WI38 (cell line): Measurements from ENCODE around the gene BPIFB4.

Experiments
- H3K4me3 ChIP-seq: 2 replicates; pipeline ENCODE4 v1.5.1; 2011; ENCODE audit warnings: low read depth, mild to moderate bottlenecking, control low read depth, low read length
- CTCF ChIP-seq: IDR thresholded peaks from 2 replicates; pipeline ENCODE4 v1.5.1; 2012; ENCODE audit warnings: low read depth, mild to moderate bottlenecking, control low read depth, low read length

BPIFB4 gene

DNA sequence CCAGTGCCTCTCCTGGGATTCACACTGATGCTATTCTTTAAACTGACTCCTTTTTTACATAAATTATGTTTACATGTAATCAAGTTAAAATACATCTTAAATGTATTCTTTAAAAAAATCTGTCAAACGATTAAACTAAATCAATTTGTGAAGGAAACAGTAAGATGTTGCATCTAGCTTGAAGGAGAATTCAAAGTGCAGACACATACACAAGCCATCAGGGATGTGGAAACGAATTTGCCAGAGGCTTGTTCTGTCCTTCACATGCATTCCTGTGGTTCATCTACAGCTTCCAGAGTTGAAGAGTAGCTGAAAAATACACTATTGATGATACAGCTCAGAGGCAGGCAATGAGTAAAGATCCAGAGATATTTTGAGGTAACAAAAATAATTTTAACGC is 33.0 kb upstream of the BPIFB4 start:
- H3K4me3 ChIP-seq: no peak overlapping the region
- TF ChIP-seq CTCF: no peak

DNA sequence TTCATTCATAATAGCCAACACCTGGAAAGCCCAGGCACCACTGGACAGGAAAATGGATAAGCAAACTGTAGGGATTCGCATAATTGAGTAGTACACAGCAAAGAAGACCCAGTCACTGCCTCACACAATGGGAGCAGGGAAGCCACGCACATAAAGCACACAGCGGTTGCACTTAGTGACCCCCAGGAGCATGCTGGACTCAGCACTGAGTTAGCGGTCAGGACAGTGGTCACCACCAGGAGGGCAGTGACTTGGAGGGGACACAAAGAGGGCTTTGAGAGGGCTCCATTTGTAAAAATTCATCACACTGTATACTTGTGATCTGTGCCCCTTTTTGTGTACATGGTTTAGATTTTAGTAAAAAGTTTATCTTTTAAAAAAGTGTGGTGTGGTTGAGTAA is 28.1 kb upstream of the BPIFB4 start:
- no peak overlapping the region for H3K4me3 ChIP-seq
- TF ChIP-seq CTCF: no peak

- no peak for TF ChIP-seq CTCF
- no peak within 1 kb of the TSS for H3K4me3 ChIP-seq
Measured at GRCh38 chr20:33053291-33054106, 25.9 kb upstream of the BPIFB4 start, which contains the start of gene BPIFB3. Gene BPIFB3, plus strand, starts transcription at chr20:33053903. Its CDS starts 1,533 bp downstream, at chr20:33055436.

- H3K4me3 ChIP-seq: no peak overlapping the region
- TF ChIP-seq CTCF: no peak
Measured at GRCh38 chr20:33054381-33054780, 25.1 kb upstream of the BPIFB4 start.

DNA sequence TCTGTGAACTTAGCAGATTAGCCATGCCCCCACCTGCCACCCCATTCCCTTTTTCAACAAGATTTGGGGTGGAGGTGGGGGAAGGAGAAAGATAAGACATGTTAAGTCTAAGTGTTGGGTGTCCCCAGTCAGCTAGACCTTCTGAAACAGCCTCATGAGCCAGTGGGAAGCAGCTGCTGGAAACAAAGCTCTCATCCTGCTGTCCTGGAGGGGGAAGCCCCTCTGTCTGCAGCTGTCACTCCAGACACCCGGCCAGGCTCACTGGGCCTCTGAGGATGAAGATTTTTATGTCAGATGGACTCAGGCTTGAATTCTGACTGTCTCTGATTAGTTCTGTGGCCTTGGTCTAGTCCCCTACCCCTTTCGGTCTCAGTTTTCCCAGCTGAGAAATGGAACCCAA is 24.7 kb upstream of the BPIFB4 start:
- H3K4me3 ChIP-seq: no peak overlapping the region
- TF ChIP-seq CTCF: no peak

- H3K4me3 ChIP-seq: no peak overlapping the region
- no peak for TF ChIP-seq CTCF
Measured at GRCh38 chr20:33059136-33059535, 20.3 kb upstream of the BPIFB4 start.

DNA sequence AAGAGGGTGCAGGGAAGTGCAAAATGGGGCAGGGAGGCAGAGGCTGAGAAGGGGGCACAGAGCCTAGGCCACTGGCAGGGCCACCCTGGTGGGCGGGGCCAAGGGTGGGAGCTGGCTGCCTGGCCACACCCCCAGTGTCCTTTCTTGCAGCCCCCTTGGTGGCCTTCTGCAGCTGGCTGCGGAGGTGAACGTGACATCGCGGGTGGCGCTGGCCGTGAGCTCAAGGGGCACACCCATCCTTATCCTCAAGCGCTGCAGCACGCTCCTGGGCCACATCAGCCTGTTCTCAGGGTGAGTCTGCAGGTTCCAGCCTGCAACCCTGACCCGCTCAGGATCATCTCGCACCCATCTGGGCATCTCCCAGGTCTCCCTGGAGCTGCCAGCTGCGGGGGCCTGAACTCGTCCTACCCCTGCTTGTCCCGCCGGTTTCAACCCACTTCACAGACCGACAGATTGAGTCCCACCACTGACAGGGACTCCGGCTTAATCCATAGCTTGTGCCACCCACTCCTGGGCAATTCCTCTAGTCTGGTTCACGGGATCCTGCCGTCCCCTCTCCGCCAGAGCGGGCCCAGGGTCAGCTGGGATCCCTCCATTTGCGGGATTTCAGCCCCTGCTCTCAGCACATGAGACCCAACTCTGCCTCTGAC is 19.6 kb upstream of the BPIFB4 start:
- TF ChIP-seq CTCF: no peak
- H3K4me3 ChIP-seq: no peak overlapping the region
